Body of pancreas (tissue), 4 donors: ENCODE results near the gene TRUB2.

Experiments used
- POLR2A ChIP-seq, 3 donors: fragments of 450-650 bp; IDR thresholded peaks; one replicate each; pipeline ENCODE4 v1.6.1; 2016; ENCODE audit warnings: antibody characterized with exemption in 3 of 3, mild to moderate bottlenecking in 2 of 3
- TF ChIP-seq, protein P1 (sequence below), 7 experiments: fragments of 450-650 bp in 4 of 7; fragments of 200-600 bp in 3 of 7; sonication (generic) in 3 of 7; IDR thresholded peaks; one replicate each; pipeline ENCODE4 v1.5.1; 2016 to 2019; ENCODE audit warnings: antibody characterized with exemption in 7 of 7

DNA sequence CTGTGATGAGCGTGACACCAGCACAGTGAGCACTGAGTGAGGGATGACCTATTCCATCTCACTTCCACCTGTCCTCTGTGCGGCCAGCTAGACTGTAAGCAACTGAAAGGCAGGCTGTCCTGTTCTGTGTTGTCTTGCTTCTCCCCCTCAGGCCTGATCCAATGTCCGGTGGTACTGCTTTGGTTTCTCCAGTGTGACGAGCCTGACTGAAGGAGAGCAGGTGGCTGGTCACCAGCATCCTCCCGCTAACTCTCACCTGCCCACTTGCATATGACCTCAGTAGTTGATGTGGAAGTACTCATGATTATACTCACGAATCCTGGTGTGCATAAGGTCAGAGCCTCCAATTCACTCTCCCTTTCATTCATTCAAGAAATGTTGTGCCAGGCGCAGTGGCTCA is 15.7 kb upstream of the TRUB2 start:
- TF ChIP-seq, protein P1, sequence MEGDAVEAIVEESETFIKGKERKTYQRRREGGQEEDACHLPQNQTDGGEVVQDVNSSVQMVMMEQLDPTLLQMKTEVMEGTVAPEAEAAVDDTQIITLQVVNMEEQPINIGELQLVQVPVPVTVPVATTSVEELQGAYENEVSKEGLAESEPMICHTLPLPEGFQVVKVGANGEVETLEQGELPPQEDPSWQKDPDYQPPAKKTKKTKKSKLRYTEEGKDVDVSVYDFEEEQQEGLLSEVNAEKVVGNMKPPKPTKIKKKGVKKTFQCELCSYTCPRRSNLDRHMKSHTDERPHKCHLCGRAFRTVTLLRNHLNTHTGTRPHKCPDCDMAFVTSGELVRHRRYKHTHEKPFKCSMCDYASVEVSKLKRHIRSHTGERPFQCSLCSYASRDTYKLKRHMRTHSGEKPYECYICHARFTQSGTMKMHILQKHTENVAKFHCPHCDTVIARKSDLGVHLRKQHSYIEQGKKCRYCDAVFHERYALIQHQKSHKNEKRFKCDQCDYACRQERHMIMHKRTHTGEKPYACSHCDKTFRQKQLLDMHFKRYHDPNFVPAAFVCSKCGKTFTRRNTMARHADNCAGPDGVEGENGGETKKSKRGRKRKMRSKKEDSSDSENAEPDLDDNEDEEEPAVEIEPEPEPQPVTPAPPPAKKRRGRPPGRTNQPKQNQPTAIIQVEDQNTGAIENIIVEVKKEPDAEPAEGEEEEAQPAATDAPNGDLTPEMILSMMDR (IDR thresholded peaks at IDR 0.05), result no peak
- TF ChIP-seq POLR2A (IDR thresholded peaks at IDR 0.05), result no peak
